HG02884 (cell line): ENCODE data around the gene KCNT2.
"Not testable (repeated sequence)": the region's sequence is repeated elsewhere in the genome, so short reads cannot be mapped to it uniquely, and the experiment has no call there.

Experiments
- ATAC-seq: cut with Tn5 transposase; IDR thresholded peaks from one replicate; pipeline ENCODE4 v1.9.1; 2021; ENCODE audit warnings: mild to moderate bottlenecking, moderate library complexity; ENCODE audit not compliant: unreplicated experiment

The KCNT2 gene

DNA sequence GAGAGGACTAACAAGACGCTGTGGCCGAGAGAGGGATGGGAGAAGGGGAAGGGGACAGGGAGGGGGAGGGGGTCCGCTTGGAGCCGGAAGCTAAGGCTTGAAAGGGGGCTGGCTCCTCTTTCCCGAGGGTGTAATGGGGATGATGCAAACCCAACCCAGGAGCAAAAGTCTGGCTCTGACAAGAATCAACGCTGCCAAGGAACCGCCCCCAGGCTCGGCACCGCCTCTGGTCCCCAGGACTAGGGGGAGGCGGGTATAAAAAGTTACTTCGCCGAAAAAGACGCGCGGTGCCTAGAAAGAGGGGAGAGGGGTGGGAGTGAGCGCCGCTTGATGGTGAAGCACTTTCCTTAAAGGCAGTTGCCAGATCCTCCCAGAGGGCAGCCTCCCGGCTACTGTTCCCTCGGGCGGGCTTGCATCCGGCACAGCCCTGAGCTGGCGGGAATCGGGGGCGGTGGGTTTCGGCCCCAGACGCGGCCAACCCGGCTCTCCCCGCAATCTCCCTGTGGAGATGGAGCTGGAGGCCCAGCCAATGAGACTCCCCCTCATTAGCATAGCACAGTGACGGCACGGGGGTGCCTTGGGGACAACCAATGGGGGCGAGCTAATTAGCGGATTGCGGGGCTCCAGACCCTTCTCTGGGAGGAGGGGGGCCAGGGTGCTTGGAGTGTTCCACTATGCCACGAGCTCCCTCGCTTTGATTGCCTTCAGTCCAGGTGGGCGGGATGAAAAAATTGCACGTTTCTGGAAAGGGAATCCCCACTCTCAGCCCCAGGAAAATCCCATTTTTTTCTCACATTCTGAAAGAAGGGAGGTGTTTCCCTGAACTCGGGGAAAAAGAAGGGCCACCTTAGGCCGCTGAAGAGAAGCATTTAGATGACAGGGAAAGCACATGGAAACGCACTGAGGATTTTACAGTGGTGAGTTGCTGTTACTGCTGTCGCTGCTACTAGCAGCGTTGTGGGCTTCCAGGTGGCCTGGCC is at the start of gene KCNT2:
TSS of gene KCNT2 (minus strand) at position 51 of the 980 bp plus-strand sequence. CDS start 131 bp downstream, outside the sequence.
- no peak for ATAC-seq

DNA sequence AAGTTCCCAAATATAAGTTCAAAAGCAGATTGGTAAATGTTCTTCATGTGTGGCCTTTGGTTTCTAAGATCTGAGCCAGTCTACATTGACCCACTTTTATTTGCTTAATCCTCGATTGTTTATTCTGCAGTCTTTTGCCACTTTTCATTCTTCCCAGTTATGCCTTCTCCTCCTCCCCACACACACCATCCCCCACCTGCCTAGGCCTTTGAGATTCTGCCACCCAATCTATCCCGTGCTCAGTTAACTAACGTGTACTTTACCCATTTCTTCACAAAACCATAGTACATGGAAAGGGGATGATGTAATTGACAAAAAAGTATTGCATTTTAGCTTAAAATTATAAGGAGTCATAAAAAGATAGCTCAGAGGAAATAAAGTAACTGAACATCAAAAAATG is 47.3 kb upstream of the KCNT2 start:
- no peak for ATAC-seq

DNA sequence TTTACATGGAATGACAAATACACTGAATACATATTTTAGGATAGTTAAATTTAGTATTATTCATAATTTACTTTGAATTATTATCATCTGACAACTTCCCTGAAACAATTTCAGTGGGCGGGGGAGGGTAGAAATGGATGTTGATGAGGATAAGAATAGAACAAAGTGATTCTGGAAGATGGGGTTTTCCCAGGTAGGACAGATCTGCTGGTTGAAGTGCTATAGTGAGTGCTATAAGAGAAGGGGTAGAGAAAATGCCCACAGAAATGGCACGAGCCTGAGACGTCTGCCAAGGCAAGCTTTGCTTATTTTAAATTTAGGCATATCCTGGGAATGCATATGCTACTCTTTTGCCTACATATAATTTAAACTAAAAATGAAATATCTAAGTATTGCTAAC is 46.8 kb upstream of the KCNT2 start:
- no peak for ATAC-seq

DNA sequence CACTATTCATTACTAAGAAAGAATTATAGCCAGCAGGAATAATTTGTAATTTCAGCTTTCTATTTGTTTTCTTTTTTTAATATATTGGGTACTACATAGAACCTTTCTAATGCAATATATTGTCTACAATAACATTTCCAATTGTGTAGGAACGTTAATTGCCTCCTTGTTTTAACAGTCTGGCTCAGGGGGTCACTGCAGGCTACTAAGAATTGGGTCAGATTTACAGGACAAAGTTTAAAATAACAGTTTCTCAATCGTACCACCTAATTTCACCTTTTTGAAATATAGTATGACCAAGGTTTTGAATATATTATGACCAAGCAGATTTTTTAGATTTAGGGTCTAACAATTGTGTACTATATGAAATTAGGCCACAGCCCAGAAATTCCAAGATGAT is 46.0 kb upstream of the KCNT2 start:
- ATAC-seq: no peak

DNA sequence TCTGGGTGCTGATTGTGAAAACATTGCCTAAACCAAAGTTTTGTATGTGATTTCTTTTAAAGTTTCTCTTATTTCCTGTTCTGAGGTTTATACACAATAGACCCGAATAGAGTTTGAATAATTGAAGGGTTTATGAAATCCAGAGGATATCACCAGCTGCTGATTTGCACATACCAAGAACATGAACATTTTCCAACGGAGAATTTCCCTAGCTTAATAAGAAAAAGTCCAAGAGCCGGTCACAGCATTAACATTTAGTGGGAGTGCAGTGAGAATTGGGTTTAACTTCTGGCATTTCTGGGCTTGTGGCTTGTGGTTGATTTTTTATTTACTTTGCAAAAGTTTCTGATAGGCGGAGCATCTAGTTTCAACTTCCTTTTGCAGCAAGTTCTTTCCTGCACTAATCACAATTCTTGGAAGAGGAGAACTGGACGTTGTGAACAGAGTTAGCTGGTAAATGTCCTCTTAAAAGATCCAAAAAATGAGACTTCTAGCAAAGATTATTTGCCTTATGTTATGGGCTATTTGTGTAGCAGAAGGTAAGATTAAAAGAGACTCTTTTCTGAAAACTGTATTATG is 43.5 kb upstream of the KCNT2 start, which contains the start of gene CFH:
TSS of gene CFH (plus strand) at position 407 of the 579 bp plus-strand sequence. CDS start at position 482, 75 bp downstream.
- ATAC-seq: no peak

DNA sequence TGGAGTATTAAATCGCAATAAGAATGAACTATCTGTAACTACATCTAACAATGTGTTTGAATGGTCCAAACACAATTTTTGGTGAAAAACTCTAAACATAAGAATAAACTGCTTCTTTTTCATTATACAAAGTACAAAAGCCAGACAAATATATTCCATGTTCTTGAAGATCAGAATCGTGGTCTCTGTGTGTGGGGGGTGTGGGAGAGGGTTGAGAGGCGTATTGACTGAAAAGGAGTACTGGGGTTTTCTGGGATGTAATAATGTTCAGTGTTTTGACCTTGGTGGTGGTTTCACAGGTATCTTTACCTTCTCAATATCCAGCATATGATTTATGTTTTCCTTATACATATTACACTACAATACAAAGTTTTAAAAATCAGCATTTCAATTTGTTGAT is 42.8 kb upstream of the KCNT2 start:
- no peak for ATAC-seq

DNA sequence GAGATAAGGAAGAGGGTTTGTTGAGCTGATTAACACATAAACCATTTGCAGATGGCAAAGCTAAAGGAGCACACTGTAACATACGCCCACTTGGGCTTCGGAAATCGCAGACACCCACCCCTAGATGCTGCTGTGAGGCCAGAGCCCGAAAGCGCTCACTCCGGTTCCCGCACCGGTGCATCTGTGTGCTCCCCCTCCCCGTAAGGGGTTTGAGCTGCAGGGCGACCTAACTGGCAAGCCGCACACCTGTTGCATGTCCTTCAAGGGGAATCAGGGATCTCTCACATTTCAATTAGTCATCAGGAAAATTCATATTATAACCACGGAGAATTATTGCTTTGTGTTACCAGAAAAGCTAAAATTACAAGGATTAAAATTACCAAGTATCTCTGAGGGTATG is 42.2 kb upstream of the KCNT2 start:
- no peak for ATAC-seq

DNA sequence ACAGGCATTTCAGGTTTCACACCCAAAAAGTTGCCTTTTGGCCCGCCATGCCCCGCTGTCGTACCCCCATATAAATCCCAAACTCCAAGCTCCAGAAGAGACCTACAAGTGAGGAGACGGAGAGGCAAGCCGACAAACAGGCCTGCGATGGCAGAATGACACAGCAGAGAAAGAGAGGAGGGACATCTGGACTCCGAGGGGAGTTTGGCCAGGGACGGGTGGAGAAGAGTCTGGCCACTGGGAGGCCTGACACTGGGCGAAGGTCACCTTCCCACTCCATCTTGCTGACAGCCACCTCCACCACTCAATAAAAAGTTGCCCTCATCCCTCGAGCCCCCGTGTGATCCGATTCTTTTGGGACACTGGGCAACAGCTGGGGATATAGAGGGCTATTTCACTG is 41.8 kb upstream of the KCNT2 start:
- no peak for ATAC-seq

DNA sequence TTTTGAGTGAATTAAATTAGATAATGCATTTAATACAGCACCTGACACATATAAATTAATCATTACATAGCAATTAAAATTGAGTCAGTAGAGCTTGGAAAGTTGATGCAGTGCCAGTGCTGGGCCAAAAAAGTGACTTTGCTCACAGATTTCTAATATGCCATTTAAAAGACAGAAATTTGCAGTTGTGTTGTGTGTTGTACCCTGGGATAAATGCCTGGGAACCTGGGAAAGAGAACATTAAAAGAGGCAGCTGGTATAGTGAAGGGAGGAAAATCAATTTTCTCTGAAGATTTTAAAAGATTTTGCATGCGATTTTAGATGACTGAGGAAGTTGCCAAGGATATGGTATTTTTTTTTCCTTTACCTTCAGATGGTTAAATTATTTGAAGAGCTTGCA is 32.7 kb upstream of the KCNT2 start:
- no peak for ATAC-seq

DNA sequence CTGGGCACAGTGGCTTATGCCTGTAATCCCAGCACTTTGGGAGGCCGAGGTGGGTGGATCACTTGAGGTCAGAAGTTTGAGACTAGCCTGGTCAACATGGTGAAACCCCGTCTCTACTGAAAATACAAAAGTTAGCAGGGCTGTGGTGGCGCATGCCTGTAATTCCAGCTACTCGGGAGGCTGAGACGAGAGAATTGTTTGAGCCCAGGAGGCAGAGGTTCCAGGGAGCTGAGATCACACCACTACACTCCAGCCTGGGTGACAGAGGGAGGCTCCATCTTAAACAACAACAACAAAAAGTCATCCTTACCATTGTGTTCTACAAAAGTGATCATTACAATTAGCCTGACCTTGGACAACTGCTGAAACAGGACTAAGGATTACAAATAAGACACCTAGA is 31.1 kb upstream of the KCNT2 start:
- ATAC-seq: not testable (repeated sequence)

DNA sequence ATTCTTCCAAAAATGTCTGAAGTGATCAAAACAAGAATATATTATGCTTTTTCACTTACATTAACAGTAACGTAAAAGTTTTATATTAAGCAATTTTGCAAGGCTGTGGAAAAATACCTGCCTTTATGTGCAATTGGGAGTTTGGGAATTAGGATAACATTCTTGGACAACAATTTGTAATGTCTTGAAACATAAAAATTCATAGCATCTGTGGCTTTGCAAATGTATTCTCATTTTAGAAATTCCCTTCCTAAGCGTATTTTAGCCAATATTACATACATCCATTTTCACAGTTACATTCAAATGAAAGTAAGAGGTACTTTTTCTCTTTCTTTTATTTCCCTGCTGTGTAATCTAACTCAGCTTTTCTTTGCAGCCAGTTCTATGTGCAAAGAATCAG is 30.2 kb upstream of the KCNT2 start:
- no peak for ATAC-seq

DNA sequence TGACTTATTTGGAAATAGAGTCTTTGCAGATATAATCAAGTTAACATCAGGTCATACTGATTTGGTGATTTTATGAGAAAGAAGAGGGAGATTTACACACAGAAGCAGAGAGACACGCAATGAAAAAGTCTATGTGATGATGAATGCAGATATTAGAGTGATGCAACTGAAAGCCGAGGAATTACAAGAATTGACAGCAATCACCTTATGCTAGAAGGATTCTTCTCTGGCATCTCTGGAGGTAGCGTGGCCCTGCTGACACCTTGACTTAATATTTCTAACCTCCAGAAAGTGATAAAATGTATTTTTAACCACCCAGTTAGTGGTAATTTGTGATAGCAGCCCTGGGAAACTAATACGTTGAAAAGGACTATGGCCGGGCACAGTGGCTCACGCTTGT is 29.4 kb upstream of the KCNT2 start:
- ATAC-seq: no peak

DNA sequence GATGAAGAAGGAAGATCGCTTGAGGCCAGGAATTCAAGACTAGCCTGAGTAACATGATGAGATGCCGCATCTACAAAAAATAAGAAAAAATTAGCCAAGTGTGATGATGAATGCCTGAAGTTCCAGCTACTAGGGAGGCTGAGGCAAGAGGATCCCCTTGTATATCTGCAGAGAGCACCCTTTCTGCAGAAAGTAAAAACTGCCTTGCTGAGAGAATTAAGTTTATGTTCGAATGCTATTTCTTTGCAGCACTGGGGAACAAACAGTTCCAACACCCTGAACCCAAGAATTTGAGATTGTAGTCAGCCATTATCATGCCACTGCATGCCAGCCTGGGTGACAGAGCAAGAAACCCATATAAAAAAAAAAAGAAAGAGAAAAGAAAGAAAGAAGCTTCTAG is 20.6 kb upstream of the KCNT2 start:
- no peak for ATAC-seq

DNA sequence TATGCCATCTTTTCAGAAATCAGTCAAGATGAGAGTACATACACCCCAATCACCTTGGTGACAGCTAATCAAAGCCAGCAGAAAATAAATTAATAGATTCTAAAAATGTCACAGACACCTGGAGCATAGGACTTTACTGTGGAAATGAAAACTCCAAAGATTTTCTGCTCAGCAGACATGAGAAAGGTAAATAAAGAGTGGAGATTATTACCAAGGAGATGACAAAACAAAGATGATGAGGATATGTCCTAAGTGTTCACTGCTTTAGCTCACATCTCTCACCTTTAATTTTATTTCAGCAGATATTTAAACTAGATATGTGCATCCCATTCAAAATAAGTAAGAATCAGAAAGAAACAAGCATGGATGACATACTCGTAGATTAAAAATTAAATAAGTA is 14.8 kb upstream of the KCNT2 start:
- ATAC-seq: no peak

DNA sequence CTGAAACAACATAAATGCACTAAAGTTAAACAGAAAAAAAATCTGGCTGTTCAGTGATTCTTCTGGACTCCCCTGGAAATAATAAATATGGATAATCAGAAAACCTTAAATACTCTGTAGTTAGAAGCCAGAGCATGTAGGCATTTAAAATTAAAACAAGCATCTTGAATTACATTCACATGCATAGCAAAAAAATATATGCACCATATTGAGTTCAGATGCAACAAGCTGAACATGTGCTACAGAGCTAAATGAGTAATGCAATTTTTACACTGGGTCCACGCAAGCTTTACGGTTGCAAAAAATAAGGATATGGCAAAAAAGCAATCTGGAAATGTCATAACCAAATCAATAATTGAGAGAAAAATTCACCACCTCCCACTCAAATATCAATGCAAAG is 11.5 kb upstream of the KCNT2 start:
- no peak for ATAC-seq

DNA sequence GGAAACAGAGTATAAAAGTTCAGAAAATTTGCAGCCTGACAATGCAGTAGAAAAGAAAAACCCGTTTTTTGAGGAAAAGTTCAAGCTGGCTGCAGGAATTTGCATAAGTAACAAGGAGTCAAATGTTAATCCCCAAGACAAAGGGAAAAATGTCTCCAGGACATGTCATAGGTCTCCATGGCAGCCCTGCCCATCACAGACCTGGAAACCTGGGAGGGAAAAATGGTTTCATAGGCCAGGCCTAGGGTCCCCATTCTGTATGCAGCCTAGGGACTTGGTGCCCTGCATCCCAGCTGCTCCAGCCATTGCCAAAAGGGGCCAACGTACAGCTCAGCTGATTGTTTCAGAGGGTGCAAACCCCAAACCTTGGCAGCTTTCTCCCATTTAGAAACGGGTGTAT is 3.6 kb upstream of the KCNT2 start:
- no peak for ATAC-seq

DNA sequence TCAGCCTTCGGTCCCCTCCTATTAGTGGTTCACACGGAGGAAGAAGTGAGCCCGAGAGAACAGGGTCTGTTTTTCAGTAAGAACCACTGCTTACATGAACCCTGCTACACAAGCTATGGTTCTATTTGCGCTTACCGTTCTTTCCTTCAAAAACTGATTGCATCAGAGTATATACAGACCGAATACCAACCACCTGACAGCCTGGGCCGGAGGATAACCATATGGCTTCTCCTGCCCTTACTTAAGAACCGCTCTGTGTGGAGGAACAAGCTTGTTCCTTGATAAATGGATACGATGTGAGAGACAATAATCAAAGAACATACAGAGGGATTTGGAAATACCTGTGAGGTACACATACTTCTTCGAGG is 1.1 kb upstream of the KCNT2 start:
- ATAC-seq: no peak

DNA sequence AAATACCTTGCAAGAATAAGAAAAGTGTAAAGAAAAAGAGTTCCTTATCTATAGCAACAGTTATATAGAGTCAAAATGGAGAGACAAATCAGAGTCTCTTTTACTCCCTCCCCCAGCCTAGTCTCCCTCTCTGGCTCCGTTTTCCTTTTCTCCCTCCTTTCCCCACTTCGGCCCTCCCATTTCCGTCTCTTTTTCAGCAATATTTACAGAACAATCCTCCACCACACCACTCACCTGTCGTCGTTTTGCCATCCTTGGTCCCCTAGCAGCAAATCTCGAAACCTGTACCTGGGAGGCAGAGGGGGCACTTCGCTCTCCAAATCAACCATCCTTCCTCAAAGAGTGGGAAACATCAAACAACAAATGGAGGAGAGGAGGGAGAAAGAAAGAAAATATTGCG is 259 bp downstream of the KCNT2 start:
- no peak for ATAC-seq

DNA sequence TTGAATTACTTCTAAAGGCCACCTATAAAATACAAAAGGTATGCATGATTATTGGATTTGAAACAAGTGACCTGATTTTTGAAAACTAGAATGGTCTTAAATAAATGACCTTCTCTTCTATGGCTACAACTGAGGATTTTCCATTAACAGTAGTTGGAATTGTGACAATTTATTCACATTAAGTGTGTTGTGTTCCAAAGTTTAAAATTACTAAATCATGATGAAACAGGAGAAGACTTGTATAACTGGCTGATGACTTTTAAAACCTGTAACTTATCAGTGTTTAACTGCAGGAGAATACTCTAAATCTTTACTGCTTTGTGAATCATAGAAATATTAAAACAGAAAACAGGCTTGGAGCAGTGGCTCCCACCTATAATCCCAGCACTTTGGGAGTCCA is 4.6 kb downstream of the KCNT2 start:
- ATAC-seq: no peak

DNA sequence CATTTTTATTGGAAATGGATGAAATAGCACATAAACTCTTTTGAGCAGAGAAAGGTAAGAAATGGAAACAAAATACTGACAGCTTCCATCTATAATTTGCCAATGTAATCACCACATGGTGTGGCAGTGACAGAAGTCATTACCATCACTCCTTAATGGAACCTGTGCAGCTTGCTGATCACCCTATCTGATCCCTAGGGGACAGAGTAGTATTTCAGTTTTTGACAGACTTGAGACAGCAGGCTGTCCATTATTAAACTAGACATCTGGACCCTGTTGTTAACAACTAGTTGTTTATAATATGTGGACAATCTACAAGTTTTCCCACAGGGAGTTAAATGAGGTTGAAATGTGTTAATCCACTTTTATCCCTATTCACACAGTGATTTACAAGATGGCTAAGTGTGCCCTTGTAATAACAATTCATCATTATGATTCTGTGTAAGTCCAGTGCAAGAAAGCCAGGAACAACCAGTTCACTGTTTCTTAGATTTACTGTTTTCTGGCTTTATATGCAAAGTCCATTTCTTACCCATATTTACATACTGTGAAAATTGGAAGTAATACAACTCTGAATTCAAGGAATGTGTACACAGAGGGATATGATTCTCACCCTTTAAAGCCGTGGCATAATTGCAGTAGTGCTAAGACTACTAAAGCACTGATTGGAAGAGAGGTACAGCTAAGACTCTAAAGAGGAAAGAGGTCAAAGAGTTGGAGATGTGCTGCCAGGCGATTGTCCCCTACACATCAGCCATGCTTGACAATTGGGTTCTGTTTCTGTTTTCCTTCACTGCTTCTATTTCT is 9.1 kb downstream of the KCNT2 start:
- no peak for ATAC-seq

DNA sequence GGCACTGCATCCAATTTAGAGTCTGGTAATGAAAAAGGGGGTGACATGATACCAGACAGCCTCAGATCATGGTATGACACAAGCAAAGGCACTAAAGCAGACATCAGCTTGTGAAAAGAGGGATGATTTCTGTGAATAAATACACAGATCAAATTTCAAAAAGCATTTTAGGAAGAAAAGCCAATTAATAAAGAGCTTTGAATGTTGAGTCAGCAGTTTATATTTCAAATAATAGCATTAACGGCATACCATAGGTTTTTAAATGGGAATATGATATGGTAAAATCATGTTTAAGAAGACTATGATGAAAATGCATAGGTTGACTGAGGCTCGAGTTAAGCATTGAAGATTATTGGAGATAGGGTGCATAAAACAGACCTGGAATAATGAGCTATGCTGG is 13.5 kb downstream of the KCNT2 start:
- ATAC-seq: no peak

DNA sequence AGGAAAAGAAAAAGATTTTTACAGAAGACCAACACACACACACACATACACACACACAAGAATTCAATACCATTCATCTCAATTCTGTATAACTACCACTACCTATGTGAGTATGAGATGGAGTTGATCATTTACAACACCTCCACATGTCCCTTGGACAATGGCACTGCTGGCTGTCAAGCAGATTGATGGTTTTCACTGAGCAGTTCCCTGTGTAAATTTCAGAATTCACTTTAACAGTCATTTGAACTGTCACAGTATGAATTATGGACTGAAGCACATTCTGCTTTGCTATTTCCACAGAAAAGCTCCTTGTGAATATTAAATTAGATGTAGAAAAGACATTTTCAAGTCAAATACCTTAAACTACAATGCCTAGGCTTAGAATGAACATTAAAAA is 14.3 kb downstream of the KCNT2 start:
- no peak for ATAC-seq
